K562 (cell line): ENCODE results near the gene ANAPC5. TPM values are rescaled to one million over a fixed set of nuclear protein-coding genes. Genes with fewer than 3 reads are reported as not detected.

Source experiments
- ATAC-seq: fragments of 200-7000 bp; cut with Tn5 transposase; 3 replicates; pipeline ENCODE4 v1.9.1; 2020; ENCODE audit warnings: moderate library complexity
- BruUV-seq: library from RNA; stranded (reverse); fragments of 400-500 nt; replicated peaks from 2 replicates; lab custom pipeline; 2021; lab: Mats Ljungman, UMichigan
- CTCF ChIA-PET: fragments of 300-600 bp; formaldehyde crosslinking; extraction: SDS; loops from one replicate; lab custom pipeline; 2021; ENCODE audit warnings: low intra/inter-chr PET ratio; lab: Yijun Ruan, JAX
- POLR2A ChIA-PET: fragments of 300-600, 350-650 bp; sonication (Branson Sonifier 250); formaldehyde crosslinking; extraction: SDS; loops from one replicate; lab custom pipeline; 2021; ENCODE audit warnings: antibody characterized with exemption, inconsistent platforms; lab: Yijun Ruan, JAX
- DNase-seq, 4 experiments: peaks; one replicate each; pipeline versions ENCODE4 v3.0.0 to v3.0.0-alpha.2; 2011 to 2018; ENCODE audit warnings: low spot score in 3 of 4, mixed read lengths in 3 of 4; ENCODE audit errors: extremely low read depth in 1 of 4
- FAIRE-seq: peaks from 2 replicates; lab custom pipeline; 2011; peaks lifted over from hg19 to GRCh38; lab: Jason Lieb, UNC
- H2AFZ ChIP-seq: 2 replicates; pipeline ENCODE4 v1.6.0; 2011; ENCODE audit warnings: low read depth, low read length, control low read depth, inconsistent platforms
- H3K27ac ChIP-seq: fragments of 200-600 bp; 3 replicates; pipeline ENCODE4 v1.8.0; 2011; ENCODE audit warnings: low read depth, mild to moderate bottlenecking, control low read depth, inconsistent platforms, low read length, moderate library complexity, mixed read lengths; ENCODE audit errors: extremely low read depth
- H3K27me3 ChIP-seq, 2 experiments: fragments of 300-600 bp in 1 of 2; 2 replicates in 1 of 2; 3 replicates in 1 of 2; pipeline versions ENCODE4 v1.6.0 to v1.8.0; 2011; ENCODE audit warnings: inconsistent platforms in 2 of 2, low read length in 2 of 2, mild to moderate bottlenecking in 1 of 2, mixed read lengths in 1 of 2, moderate library complexity in 1 of 2; ENCODE audit not compliant: control insufficient read depth in 2 of 2, insufficient read depth in 2 of 2
- H3K36me3 ChIP-seq: fragments of 300-600 bp; 3 replicates; pipeline ENCODE4 v1.8.0; 2011; ENCODE audit warnings: mild to moderate bottlenecking, low read length, inconsistent platforms; ENCODE audit not compliant: control insufficient read depth, insufficient read depth
- H3K4me1 ChIP-seq, 2 experiments: fragments of 200-600 bp in 1 of 2; replicated peaks in 1 of 2; 2 replicates in 1 of 2; 3 replicates in 1 of 2; pipeline versions ENCODE4 v1.5.1 to v1.8.0; 2011; ENCODE audit warnings: inconsistent platforms in 2 of 2, low read length in 2 of 2, mild to moderate bottlenecking in 1 of 2, mixed read lengths in 1 of 2, moderate library complexity in 1 of 2; ENCODE audit not compliant: control insufficient read depth in 2 of 2, insufficient read depth in 2 of 2
- H3K4me2 ChIP-seq: 2 replicates; pipeline ENCODE4 v1.6.1; 2011; ENCODE audit warnings: low read length, control low read depth, inconsistent platforms, mixed read lengths; ENCODE audit not compliant: insufficient read depth
- H3K4me3 ChIP-seq: fragments of 200-600 bp; sonication (generic), shearing (Covaris generic); 2 replicates; pipeline ENCODE4 v1.5.1; 2016; ENCODE audit warnings: control low read depth, inconsistent platforms
- H3K79me2 ChIP-seq: fragments of 200-600 bp; 3 replicates; pipeline ENCODE4 v1.8.0; 2011; ENCODE audit warnings: low read length, inconsistent platforms; ENCODE audit not compliant: control insufficient read depth, insufficient read depth
- H3K9ac ChIP-seq, 2 experiments: 2 replicates each; pipeline versions ENCODE4 v1.6.0 to v1.6.1; 2011; ENCODE audit warnings: low read depth in 2 of 2, low read length in 2 of 2, control low read depth in 1 of 2, inconsistent platforms in 1 of 2, mild to moderate bottlenecking in 1 of 2, mixed read lengths in 1 of 2; ENCODE audit not compliant: insufficient read depth in 1 of 2
- H3K9me1 ChIP-seq: one replicate; pipeline ENCODE4 v1.6.0; 2011; ENCODE audit warnings: inconsistent platforms, mild to moderate bottlenecking, low read length, moderate library complexity; ENCODE audit not compliant: control insufficient read depth, insufficient read depth
- H3K9me3 ChIP-seq: replicated peaks from 2 replicates; pipeline ENCODE4 v1.5.1; 2011; ENCODE audit warnings: low read depth, low read length, inconsistent platforms; ENCODE audit not compliant: control insufficient read depth, insufficient read depth
- H4K20me1 ChIP-seq: replicated peaks from 2 replicates; pipeline ENCODE4 v1.6.1; 2011; ENCODE audit warnings: low read length, inconsistent platforms, mixed read lengths; ENCODE audit not compliant: control insufficient read depth, insufficient read depth
- DPF2 ChIP-seq: fragments of 450-650 bp; IDR thresholded peaks from 2 replicates; pipeline ENCODE4 v1.6.1; 2016
- FIP1L1 ChIP-seq: fragments of 200-400 bp; formaldehyde crosslinking; IDR thresholded peaks from 2 replicates; pipeline ENCODE4 v1.6.1; 2018; ENCODE audit warnings: mild to moderate bottlenecking, low read depth, low read length; ENCODE audit not compliant: poor library complexity, severe bottlenecking
- KDM5B ChIP-seq: fragments of 200-600 bp; sonication (generic); IDR thresholded peaks from 2 replicates; pipeline ENCODE4 v1.6.1; 2012; ENCODE audit warnings: low read depth, mild to moderate bottlenecking, moderate library complexity, low read length, control low read depth, inconsistent platforms; ENCODE audit not compliant: insufficient replicate concordance
- KLF10 ChIP-seq: fragments of 250-450 bp; sonication (Bioruptor Pico); IDR thresholded peaks from 2 replicates; pipeline ENCODE4 v1.6.1; 2021; ENCODE audit warnings: matching md5 sums
- MEIS2 ChIP-seq: fragments of 450-650 bp; IDR thresholded peaks from 2 replicates; pipeline ENCODE4 v1.6.1; 2014; ENCODE audit warnings: mild to moderate bottlenecking; ENCODE audit not compliant: partially characterized antibody
- POLR2G ChIP-seq: fragments of 200-400 bp; formaldehyde crosslinking; IDR thresholded peaks from 2 replicates; pipeline ENCODE4 v1.6.1; 2017; ENCODE audit warnings: low read depth, mild to moderate bottlenecking, antibody characterized with exemption, low read length, moderate library complexity
- RAD21 ChIP-seq, 2 experiments: fragments of 250-450 bp in 1 of 2; fragments of 450-650 bp in 1 of 2; sonication (Bioruptor Pico) in 1 of 2; formaldehyde crosslinking in 1 of 2; IDR thresholded peaks in 1 of 2; conservative IDR thresholded peaks in 1 of 2; 2 replicates each; pipeline versions ENCODE4 v1.4.0 to v1.8.0; 2020 to 2022; ENCODE audit warnings: mild to moderate bottlenecking in 2 of 2, moderate library complexity in 1 of 2
- SIX5 ChIP-seq, 2 experiments: IDR thresholded peaks; 2 replicates each; pipeline ENCODE4 v1.6.1; 2011; ENCODE audit warnings: low read length in 2 of 2, borderline replicate concordance in 1 of 2, low read depth in 1 of 2, mild to moderate bottlenecking in 1 of 2, moderate library complexity in 1 of 2; ENCODE audit not compliant: insufficient read depth in 1 of 2
- STAT6 ChIP-seq: sonication (generic); formaldehyde crosslinking; IDR thresholded peaks from 2 replicates; pipeline ENCODE4 v1.8.1; 2023; ENCODE audit warnings: mild to moderate bottlenecking, missing genetic modification reagents
- THAP7 ChIP-seq: fragments of 250-450 bp; sonication (Bioruptor Pico); IDR thresholded peaks from 2 replicates; pipeline ENCODE4 v1.5.0; 2021
- WGBS: fragments of 100-300 bp; shearing (Covaris generic); methylation state at CpG from one replicate; pipeline ENCODE4 v1.1.6; 2016; ENCODE audit warnings: low coverage, mixed read lengths; ENCODE audit not compliant: insufficient coverage; ENCODE audit errors: missing lambda C conversion rate; 5-methylcytosine and 5-hydroxymethylcytosine counted together
- in situ Hi-C: fragments of 300-500 bp; cut with MboI; formaldehyde crosslinking; loops from 4 replicates; pipeline ENCODE4 v1.15.0; 2018; ENCODE audit warnings: inconsistent platforms, mixed read lengths
- intact Hi-C: fragments of 100-400 bp; cut with micrococcal nuclease; formaldehyde crosslinking; loops from 2 replicates; pipeline ENCODE4 v1.14.2; 2022
- polyA plus RNA-seq, 8 experiments: library from polyadenylated mRNA; depleted of rRNA in 4 of 8; stranded (reverse) in 5 of 8; unstranded in 3 of 8; fragments of >200 nt; fragmentation: Nextera tagmentation in 2 of 8; fragmentation: Illumina TruSeq in 1 of 8; extraction: Ambion mirVana in 2 of 8; extraction: Trizol in 1 of 8; gene quantifications; 2 replicates each; pipeline versions ENCODE4 v1.2.1 to v1.2.3, GENCODE V29; 2011 to 2014; ENCODE audit warnings: inconsistent platforms in 1 of 8, missing spikeins in 1 of 8
- total RNA-seq, 7 experiments: library from RNA; depleted of rRNA in 6 of 7; stranded (reverse); fragments of >200 nt in 6 of 7; fragmentation: Illumina TruSeq in 2 of 7; extraction: Trizol in 2 of 7; gene quantifications; 2 replicates each; pipeline versions ENCODE4 v1.2.1 to v1.2.3, GENCODE V29; 2011 to 2021; ENCODE audit warnings: low replicate concordance in 1 of 7

The ANAPC5 gene
- total and polyA plus RNA-seq, 9 of the 15 experiments (the other 6 are each of a cell fraction or from before 2014, with no cell fraction given), result 136 to 315 (median 197) TPM

- TF ChIP-seq RAD21 (CRISPR knock-in tag; conservative IDR thresholded peaks at IDR 0.05 in 1 of 2, IDR thresholded peaks at IDR 0.05 in 1 of 2) (no peak), MEIS2 (peak; percentile 38)
- DNase-seq, result no peak
- Histone ChIP-seq H3K9me3 (no peaks in the 10 kb centered on the region), H3K36me3 (no peaks in the 10 kb centered on the region), H3K27ac (no peak overlapping the region), H2AFZ (no peak overlapping the region), H3K27me3 (no peaks in the 10 kb centered on the region), H4K20me1 (no peaks in the 10 kb centered on the region), H3K4me1 (no peaks in the 10 kb centered on the region; a peak in 1 of 5 replicates), H3K4me2 (no peak overlapping the region), H3K79me2 (no peaks in the 10 kb centered on the region), H3K9ac (no peak overlapping the region), H3K4me3 (no peak overlapping the region), H3K9me1 (no peaks in the 10 kb centered on the region)
- intact Hi-C loops (no loop called here), in situ Hi-C loops (no loop called here)
- ChIA-PET POLR2A (interaction anchor here (1.1 to 3.1 kb wide), 2 partner anchors 10 to 28 kb away, joined by 4 to 13 read pairs; no protein-coding TSS in a partner anchor), CTCF (no interaction called here)
- no peak for ATAC-seq
- WGBS, result 21% methylated on average over 6 of the region's 6 CpGs
- BruUV-seq, result no TSS peak
- FAIRE-seq, result no peak
These were observed 21.5 kb upstream of the ANAPC5 start for GRCh38 chr12:121373755-121374154.

GRCh38 chr12:121371404-121371803 lies 19.2 kb upstream of the ANAPC5 start:
- DNase-seq (no peak), FAIRE-seq (no peak), ATAC-seq (peak; percentile 48; the same call in 1 of the 3 replicates)
- CTCF ChIA-PET, result interaction anchor here (0.7 kb wide), 1 partner anchor 31 kb away, joined by 3 read pairs; no protein-coding TSS in a partner anchor
- Histone ChIP-seq H3K27ac (no peak overlapping the region), H3K4me3 (no peak overlapping the region), H2AFZ (no peak overlapping the region), H3K9ac (no peak overlapping the region), H4K20me1 (no peaks in the 10 kb centered on the region), H3K36me3 (no peaks in the 10 kb centered on the region), H3K9me3 (no peaks in the 10 kb centered on the region), H3K27me3 (no peaks in the 10 kb centered on the region), H3K9me1 (no peaks in the 10 kb centered on the region), H3K79me2 (no peaks in the 10 kb centered on the region), H3K4me2 (no peak overlapping the region), H3K4me1 (no peaks in the 10 kb centered on the region)
- no TSS peak for BruUV-seq
- WGBS, result 38% methylated on average over 5 of the region's 6 CpGs
- in situ Hi-C loops, result no loop called here
- intact Hi-C loops, result no loop called here
- POLR2A ChIA-PET, result interaction anchor here (0.6 kb wide), 1 partner anchor 181 kb away, joined by 4 read pairs; no protein-coding TSS in a partner anchor
- TF ChIP-seq SIX5 (IDR thresholded peaks at IDR 0.05; ENCODE audit: borderline replicate concordance in 1 of 2, insufficient read depth in 1 of 2, low read depth in 1 of 2, low read length in 2 of 2), result no peak
- TF ChIP-seq DPF2, result no peak
- TF ChIP-seq FIP1L1, result no peak
- no peak for TF ChIP-seq POLR2G
- TF ChIP-seq KDM5B, result no peak
- no peak for TF ChIP-seq STAT6 (CRISPR knock-in tag)
- TF ChIP-seq THAP7 (CRISPR knock-in tag), result no peak
- no peak for TF ChIP-seq KLF10 (CRISPR knock-in tag)
